Psoas muscle (tissue), 8 donors: ENCODE data around the gene MTCL1. TPM values are rescaled to one million over a fixed set of nuclear protein-coding genes. Genes with fewer than 3 reads are reported as not detected.

ENCODE experiments used
- ATAC-seq, 4 donors: fragments of 200-7000 bp; cut with Tn5 transposase; one replicate each; pipeline ENCODE4 v1.9.1; 2020; ENCODE audit warnings: moderate library complexity in 3 of 4, mild to moderate bottlenecking in 2 of 4
- DNase-seq, 2 donors: peaks; one replicate each; pipeline ENCODE4 v3.0.0-alpha.2; 2020
- H3K27ac ChIP-seq: fragments of 200-600 bp; one replicate; pipeline ENCODE4 v1.8.0; 2022
- H3K27me3 ChIP-seq, 3 donors: fragments of 200-600 bp in 1 of 3; one replicate each; pipeline versions ENCODE4 v1.6.1 to v1.8.0; 2013 to 2022; ENCODE audit warnings: low read length in 2 of 3, mild to moderate bottlenecking in 2 of 3, moderate library complexity in 1 of 3; ENCODE audit not compliant: insufficient read depth in 3 of 3
- H3K36me3 ChIP-seq, 2 donors: fragments of 200-600 bp in 1 of 2; one replicate each; pipeline versions ENCODE4 v1.6.1 to v1.8.0; 2013 to 2022; ENCODE audit warnings: low read depth in 1 of 2, mild to moderate bottlenecking in 1 of 2, moderate library complexity in 1 of 2; ENCODE audit not compliant: insufficient read depth in 1 of 2
- H3K4me1 ChIP-seq: fragments of 200-600 bp; one replicate; pipeline ENCODE4 v1.8.0; 2022
- H3K4me3 ChIP-seq: fragments of 200-600 bp; one replicate; pipeline ENCODE4 v1.8.0; 2022; ENCODE audit warnings: mild to moderate bottlenecking
- H3K9me3 ChIP-seq: fragments of 200-600 bp; one replicate; pipeline ENCODE4 v1.8.0; 2022
- WGBS, 3 donors: extraction: QIAGEN DNeasy Blood & Tissue Kit; methylation state at CpG; one replicate each; pipeline versions ENCODE4 v1.1.6 to v1.1.7; 2013; 5-methylcytosine and 5-hydroxymethylcytosine counted together
- intact Hi-C, 2 donors: fragments of 100-400 bp; cut with DNase I; formaldehyde crosslinking; loops; one replicate each; pipeline versions ENCODE4 v1.11.0 to v1.14.2; 2022
- polyA plus RNA-seq, 3 donors: library from polyadenylated mRNA; stranded (reverse); fragments of 200-250 nt; gene quantifications; one replicate each; pipeline ENCODE4 v1.2.3, GENCODE V29; 2013
- total RNA-seq, 4 donors: library from RNA; stranded (reverse); fragmentation: NEBNext Ultra II Directional in 2 of 4; extraction: Animal tissue kit (Norgen Biotek cat#: 25700) in 2 of 4; gene quantifications; one replicate each; pipeline versions ENCODE4 v1.2.1 to v1.2.4, GENCODE V29; 2021 to 2023
- TF ChIP-seq, protein P1 (sequence below): fragments of 200-600 bp; IDR thresholded peaks from one replicate; pipeline ENCODE4 v1.8.0; 2022; ENCODE audit warnings: antibody characterized with exemption
- donor health status: healthy with polysubstance abuse.
- donor health status: DM: no; HTN: no; CAD: no; lungs with moderate emphysema.
- donor health status: Bipolar disorder and iron deficiency.
- donor health status: healthy.
- donor health status: DM: yes; HTN: yes; CAD: no.
- donor health status: DM: no; HTN: no; CAD: no.
- donor health status: DM: no; HTN: no; CAD: no.
- donor health status: DM: yes; HTN: yes; CAD: no.

MTCL1 gene
- total and polyA plus RNA-seq, 7 donors, result 1.3 to 5.3 (median 3.0) TPM

DNA sequence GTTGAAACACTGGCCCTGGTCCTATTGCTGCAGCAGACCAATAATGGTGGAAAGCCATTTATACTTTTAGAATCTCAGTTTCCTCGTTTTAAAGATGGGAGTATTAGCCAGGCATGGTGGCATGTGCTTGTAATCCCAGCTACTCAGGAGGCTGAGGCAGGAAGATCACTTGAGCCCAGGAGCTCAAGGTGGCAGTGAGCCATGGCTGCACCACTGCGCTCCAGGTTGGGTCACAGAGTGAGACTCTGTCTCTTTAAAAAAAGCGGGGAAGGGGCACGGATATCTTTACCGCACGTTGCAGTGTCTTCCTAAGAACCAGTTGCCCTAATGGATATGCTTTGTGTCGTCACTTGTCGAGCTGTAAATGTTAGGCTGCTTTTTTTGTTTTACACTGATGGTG, 8.3 kb downstream of the MTCL1 start:
- H3K36me3 ChIP-seq, result no peaks in the 10 kb centered on the region
- no peaks in the 10 kb centered on the region for H3K9me3 ChIP-seq
- H3K27ac ChIP-seq, result no peak overlapping the region
- 58 to 63% (median 58%) methylated on average over 8 of the region's 8 CpGs for WGBS, 3 donors
- H3K27me3 ChIP-seq, result no peaks in the 10 kb centered on the region
- H3K4me1 ChIP-seq, result no peaks in the 10 kb centered on the region
- H3K4me3 ChIP-seq, result no peak overlapping the region
- TF ChIP-seq, protein P1, sequence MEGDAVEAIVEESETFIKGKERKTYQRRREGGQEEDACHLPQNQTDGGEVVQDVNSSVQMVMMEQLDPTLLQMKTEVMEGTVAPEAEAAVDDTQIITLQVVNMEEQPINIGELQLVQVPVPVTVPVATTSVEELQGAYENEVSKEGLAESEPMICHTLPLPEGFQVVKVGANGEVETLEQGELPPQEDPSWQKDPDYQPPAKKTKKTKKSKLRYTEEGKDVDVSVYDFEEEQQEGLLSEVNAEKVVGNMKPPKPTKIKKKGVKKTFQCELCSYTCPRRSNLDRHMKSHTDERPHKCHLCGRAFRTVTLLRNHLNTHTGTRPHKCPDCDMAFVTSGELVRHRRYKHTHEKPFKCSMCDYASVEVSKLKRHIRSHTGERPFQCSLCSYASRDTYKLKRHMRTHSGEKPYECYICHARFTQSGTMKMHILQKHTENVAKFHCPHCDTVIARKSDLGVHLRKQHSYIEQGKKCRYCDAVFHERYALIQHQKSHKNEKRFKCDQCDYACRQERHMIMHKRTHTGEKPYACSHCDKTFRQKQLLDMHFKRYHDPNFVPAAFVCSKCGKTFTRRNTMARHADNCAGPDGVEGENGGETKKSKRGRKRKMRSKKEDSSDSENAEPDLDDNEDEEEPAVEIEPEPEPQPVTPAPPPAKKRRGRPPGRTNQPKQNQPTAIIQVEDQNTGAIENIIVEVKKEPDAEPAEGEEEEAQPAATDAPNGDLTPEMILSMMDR, result no peak
- ATAC-seq (no peak), DNase-seq (no peak)
- intact Hi-C loops, result no loop called here

DNA sequence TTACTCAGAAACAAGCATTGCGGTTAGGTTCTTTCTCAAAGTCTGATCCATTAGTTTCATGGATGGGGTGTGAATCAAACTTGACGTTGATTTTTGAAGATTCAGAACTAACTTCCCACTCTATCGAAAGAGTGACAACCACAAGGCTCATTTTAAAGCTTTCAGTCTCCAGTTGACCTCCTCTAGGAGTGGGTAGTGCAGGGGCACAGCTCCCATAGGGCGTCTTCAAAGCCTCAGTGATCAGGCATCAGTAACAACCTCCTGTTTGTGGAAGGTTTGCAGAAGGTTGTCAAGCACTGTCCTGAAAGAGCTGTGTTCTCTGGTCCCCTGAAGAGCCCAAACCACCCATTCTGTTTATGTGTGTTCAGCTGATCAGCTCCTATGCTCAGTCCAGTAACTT, 10.2 kb downstream of the MTCL1 start:
- Histone ChIP-seq H3K9me3 (no peaks in the 10 kb centered on the region), H3K4me3 (no peak overlapping the region), H3K4me1 (no peaks in the 10 kb centered on the region), H3K27ac (no peak overlapping the region), H3K27me3 (no peaks in the 10 kb centered on the region), H3K36me3 (peaks cover 0 to 6% of the 10 kb centered on the region in 2 donors)
- DNase-seq, result no peak
- TF ChIP-seq, protein P1, result no peak
- ATAC-seq, result no peak
- 92 to 98% (median 93%) methylated on average over 4 of the region's 4 CpGs for WGBS, 3 donors
- intact Hi-C loops, result no loop called here

DNA sequence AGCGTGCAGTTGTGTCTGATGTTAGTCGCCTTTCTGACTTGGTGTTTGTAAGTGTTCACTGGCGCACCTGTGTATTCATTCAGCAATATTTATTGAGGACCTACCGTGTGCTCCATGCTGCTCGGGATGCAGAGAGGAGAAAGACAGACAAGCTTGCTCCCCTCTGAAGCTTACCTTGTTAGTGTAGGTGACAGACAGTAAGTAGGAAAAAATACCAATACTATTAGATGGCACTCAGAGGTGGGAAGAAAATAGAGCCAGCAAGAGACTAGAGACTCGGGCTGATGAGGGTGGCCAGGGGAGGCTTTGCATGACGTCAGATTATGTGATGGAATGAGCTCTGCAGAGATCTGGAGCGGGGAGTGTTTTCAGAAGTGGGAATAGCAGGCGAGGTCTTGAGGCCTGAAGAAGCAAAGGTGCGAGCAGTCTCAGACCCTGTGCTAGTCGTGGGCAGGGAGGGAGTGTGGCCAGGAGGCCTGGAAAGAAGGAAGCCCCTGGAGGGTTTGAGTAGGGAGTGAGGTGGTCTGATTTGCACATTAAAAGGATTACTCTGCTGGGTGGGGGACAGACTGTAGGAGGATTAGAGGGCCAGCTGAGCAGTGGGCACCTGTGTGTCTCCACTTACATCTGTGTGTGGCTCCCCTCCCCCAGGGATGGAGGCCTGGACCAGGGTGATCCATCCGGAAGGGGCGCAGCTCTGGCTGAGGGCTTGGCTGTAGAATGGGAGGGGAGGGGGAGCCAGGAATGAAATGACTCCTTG, 11.8 kb downstream of the MTCL1 start:
- TF ChIP-seq, protein P1, result no peak
- Histone ChIP-seq H3K4me3 (no peak overlapping the region), H3K27ac (no peak overlapping the region), H3K4me1 (no peaks in the 10 kb centered on the region), H3K27me3 (no peaks in the 10 kb centered on the region), H3K36me3 (peaks cover 0 to 12% of the 10 kb centered on the region in 2 donors), H3K9me3 (no peaks in the 10 kb centered on the region)
- WGBS, 3 donors, result 84 to 91% (median 86%) methylated on average over 13 of the region's 13 CpGs
- DNase-seq (no peak), ATAC-seq (no peak)
- intact Hi-C loops, result no loop called here

DNA sequence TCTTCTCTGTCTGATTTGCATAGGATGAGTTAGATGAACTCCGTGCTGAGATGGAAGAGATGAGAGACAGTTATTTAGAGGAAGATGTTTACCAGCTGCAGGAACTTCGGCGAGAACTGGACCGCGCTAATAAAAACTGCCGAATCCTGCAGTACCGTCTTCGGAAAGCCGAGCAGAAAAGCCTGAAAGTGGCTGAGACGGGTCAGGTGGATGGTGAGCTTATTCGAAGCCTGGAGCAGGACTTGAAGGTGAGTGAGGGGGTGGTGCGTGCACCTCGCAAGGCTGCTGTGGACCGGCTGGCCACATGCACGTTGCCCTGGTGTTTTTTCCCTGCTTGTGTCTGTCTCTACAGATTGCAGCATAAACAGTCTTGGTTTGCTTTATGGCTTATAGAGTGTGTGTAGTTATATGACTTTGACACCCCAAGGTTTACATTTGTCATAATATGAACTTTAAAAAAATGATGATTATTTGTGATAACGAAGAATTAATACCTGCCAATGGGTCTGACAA, 13.1 kb downstream of the MTCL1 start:
- no peaks in the 10 kb centered on the region for H3K27me3 ChIP-seq
- 88 to 91% (median 90%) methylated on average over 16 of the region's 16 CpGs for WGBS, 3 donors
- DNase-seq (no peak), ATAC-seq (no peak)
- TF ChIP-seq, protein P1, result no peak
- intact Hi-C loops, result no loop called here
- H3K27ac ChIP-seq, result no peak overlapping the region
- no peak overlapping the region for H3K4me3 ChIP-seq
- no peaks in the 10 kb centered on the region for H3K9me3 ChIP-seq
- H3K36me3 ChIP-seq, result peaks cover 0 to 12% of the 10 kb centered on the region in 2 donors
- no peaks in the 10 kb centered on the region for H3K4me1 ChIP-seq

DNA sequence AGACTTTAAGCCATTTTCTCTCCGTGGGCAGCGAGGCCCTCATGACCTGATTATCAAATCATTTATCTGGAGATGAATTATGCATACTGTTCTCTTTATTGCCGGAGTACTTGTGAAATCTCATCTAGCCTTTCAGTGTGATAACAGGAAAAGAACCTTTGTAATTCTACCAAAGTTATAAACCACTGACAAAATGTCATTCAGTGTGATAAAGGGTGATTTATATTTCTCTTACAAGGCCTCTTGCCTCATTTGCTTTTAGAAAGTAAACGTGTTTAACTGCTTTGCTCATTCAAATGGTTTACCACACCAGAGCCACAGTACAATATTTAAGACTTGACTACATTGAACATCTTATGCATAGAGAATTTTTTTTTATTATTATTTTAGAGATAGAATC, 13.8 kb downstream of the MTCL1 start:
- intact Hi-C loops, result no loop called here
- TF ChIP-seq, protein P1, result no peak
- Histone ChIP-seq H3K27me3 (no peaks in the 10 kb centered on the region), H3K9me3 (no peaks in the 10 kb centered on the region), H3K36me3 (peaks cover 0 to 12% of the 10 kb centered on the region in 2 donors), H3K27ac (no peak overlapping the region), H3K4me3 (no peak overlapping the region), H3K4me1 (no peaks in the 10 kb centered on the region)
- WGBS, 3 donors, result 61 to 90% (median 88%) methylated on average over 4 of the region's 4 CpGs
- DNase-seq (no peak), ATAC-seq (no peak)
